ENCODE measurements around the gene KRTAP20-3.

The KRTAP20-3 gene

DNA sequence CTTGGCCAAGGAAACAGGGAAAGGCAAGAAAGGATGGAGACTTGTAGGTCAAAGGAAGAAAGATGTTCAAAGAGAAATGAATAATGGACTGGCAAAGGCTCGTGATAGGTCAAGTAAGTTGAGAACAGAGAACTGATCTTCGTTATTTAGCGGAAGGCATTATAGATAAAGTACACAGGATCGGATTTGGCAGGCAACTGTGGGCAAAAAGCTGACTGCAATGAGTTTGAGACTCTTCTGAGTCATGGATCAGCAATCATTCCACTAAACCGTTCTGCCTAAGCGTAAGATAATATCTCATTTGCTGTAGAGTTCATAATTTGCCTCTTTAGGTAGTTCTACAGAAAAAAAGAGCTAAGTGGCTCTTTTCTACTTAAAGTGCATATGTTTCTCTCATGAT is 41.8 kb downstream of the KRTAP20-3 start:
- no peak for DNase-seq (ENCODE audit: low spot score)

- DNase-seq (ENCODE audit: low spot score): no peak
Measured at GRCh38 chr21:30689822-30690221, 47.2 kb downstream of the KRTAP20-3 start.

Measured in cerebellar cortex (tissue), 1 donor.